ENCODE data around the gene UBXN11. TPM values are rescaled to one million over a fixed set of nuclear protein-coding genes. Genes with fewer than 3 reads are reported as not detected.

Gene UBXN11
- polyA plus RNA-seq, 1 donor = 43.2 TPM

GRCh38 chr1:26286064-26286416 is 20.4 kb downstream of the UBXN11 start:
- no peak for DNase-seq

- DNase-seq = no peak
Observed at GRCh38 chr1:26285366-26286063, 20.9 kb downstream of the UBXN11 start.

- no peak for DNase-seq
Observed at GRCh38 chr1:26284597-26285347, 21.7 kb downstream of the UBXN11 start.

GRCh38 chr1:26283871-26284596 is 22.4 kb downstream of the UBXN11 start:
- no peak for DNase-seq

- DNase-seq = no peak
Observed at GRCh38 chr1:26283279-26283853, 23.1 kb downstream of the UBXN11 start.

- DNase-seq = no peak
Observed at GRCh38 chr1:26282401-26282918, 24.0 kb downstream of the UBXN11 start.

- peak; percentile 53 for DNase-seq
Observed at GRCh38 chr1:26281971-26282370, 24.5 kb downstream of the UBXN11 start.

- DNase-seq = no peak
Observed at GRCh38 chr1:26281091-26281958, 25.1 kb downstream of the UBXN11 start.

- DNase-seq = no peak
Observed at GRCh38 chr1:26280333-26281042, 25.9 kb downstream of the UBXN11 start.

GRCh38 chr1:26279456-26280332 is 26.7 kb downstream of the UBXN11 start, which contains the start of gene SH3BGRL3:
TSS of gene SH3BGRL3 (plus strand) at chr1:26280086. CDS start at chr1:26280156, 70 bp downstream.
- peak; percentile 77 for DNase-seq

- no peak for DNase-seq
Observed at GRCh38 chr1:26278724-26279455, 27.5 kb downstream of the UBXN11 start.

- DNase-seq = no peak
Observed at GRCh38 chr1:26278303-26278702, 28.1 kb downstream of the UBXN11 start.

GRCh38 chr1:26277719-26278118 is 28.7 kb downstream of the UBXN11 start:
- DNase-seq = no peak

- no peak for DNase-seq
Observed at GRCh38 chr1:26277261-26277661, 29.2 kb downstream of the UBXN11 start.

GRCh38 chr1:26276432-26276838 is 30.0 kb downstream of the UBXN11 start:
- no peak for DNase-seq

- DNase-seq = peak; percentile 76
Observed at GRCh38 chr1:26275580-26276431, 30.6 kb downstream of the UBXN11 start.

GRCh38 chr1:26274801-26275425 is 31.5 kb downstream of the UBXN11 start:
- DNase-seq = no peak

Data from left kidney (tissue), 2 donors.